GM23338 (cell line): ENCODE results near the gene ARFGEF2. TPM values are rescaled to one million over a fixed set of nuclear protein-coding genes. Genes with fewer than 3 reads are reported as not detected.

ENCODE experiments used
- ATAC-seq: fragments of 200-7000 bp; cut with Tn5 transposase; 3 replicates; pipeline ENCODE4 v1.9.1; 2020
- DNase-seq: peaks from one replicate; pipeline ENCODE4 v3.0.0-alpha.2; 2015; ENCODE audit warnings: low spot score
- H2AFZ ChIP-seq: fragments of 200-600 bp; sonication (generic); 2 replicates; pipeline ENCODE4 v1.8.0; 2016; ENCODE audit warnings: antibody characterized with exemption, mild to moderate bottlenecking, moderate library complexity
- H3F3A ChIP-seq: fragments of 200-600 bp; sonication (generic); replicated peaks from 2 replicates; pipeline ENCODE4 v1.8.0; 2017; ENCODE audit warnings: antibody characterized with exemption, mixed run types, low read depth
- H3K27ac ChIP-seq: fragments of 200-600 bp; sonication (generic); 2 replicates; pipeline ENCODE4 v1.6.1; 2016; ENCODE audit warnings: low read depth
- H3K27me3 ChIP-seq: fragments of 200-600 bp; sonication (generic); 2 replicates; pipeline ENCODE4 v1.8.0; 2016; ENCODE audit warnings: mild to moderate bottlenecking, mixed run types, moderate library complexity; ENCODE audit not compliant: insufficient read depth
- H3K36me3 ChIP-seq: fragments of 200-600 bp; sonication (generic); 2 replicates; pipeline ENCODE4 v1.8.0; 2016; ENCODE audit warnings: mild to moderate bottlenecking; ENCODE audit not compliant: insufficient read depth
- H3K4me1 ChIP-seq: fragments of 200-600 bp; sonication (generic); 2 replicates; pipeline ENCODE4 v1.8.0; 2016; ENCODE audit warnings: mild to moderate bottlenecking, moderate library complexity; ENCODE audit not compliant: insufficient read depth
- H3K4me2 ChIP-seq: fragments of 200-600 bp; sonication (generic); 2 replicates; pipeline ENCODE4 v1.7.1; 2017; ENCODE audit warnings: mixed run types
- H3K4me3 ChIP-seq: fragments of 200-600 bp; sonication (generic); 2 replicates; pipeline ENCODE4 v1.6.1; 2016; ENCODE audit warnings: mixed run types
- H3K79me2 ChIP-seq: fragments of 200-600 bp; sonication (generic); replicated peaks from 2 replicates; pipeline ENCODE4 v1.8.0; 2017; ENCODE audit warnings: mild to moderate bottlenecking; ENCODE audit not compliant: insufficient read depth
- H3K9me2 ChIP-seq: fragments of 200-600 bp; sonication (generic); 2 replicates; pipeline ENCODE4 v1.8.0; 2017; ENCODE audit not compliant: insufficient read depth
- H4K20me1 ChIP-seq: fragments of 200-600 bp; sonication (generic); replicated peaks from 2 replicates; pipeline ENCODE4 v1.8.0; 2017; ENCODE audit warnings: mild to moderate bottlenecking; ENCODE audit not compliant: insufficient read depth
- H3K27ac Mint-ChIP-seq: 2 replicates; pipeline ENCODE4 v1.8.0; 2020; ENCODE audit warnings: inconsistent platforms, mild to moderate bottlenecking, moderate library complexity, mixed read lengths
- H3K27me3 Mint-ChIP-seq: 3 replicates; pipeline ENCODE4 v1.8.0; 2022; ENCODE audit warnings: low read depth, mild to moderate bottlenecking, moderate library complexity, mixed read lengths, inconsistent platforms; ENCODE audit not compliant: insufficient read depth, poor library complexity
- H3K36me3 Mint-ChIP-seq: 3 replicates; pipeline ENCODE4 v1.8.0; 2021; ENCODE audit warnings: low read depth, mild to moderate bottlenecking, inconsistent platforms, moderate library complexity, mixed read lengths
- H3K4me1 Mint-ChIP-seq: 3 replicates; pipeline ENCODE4 v1.8.0; 2020; ENCODE audit warnings: mild to moderate bottlenecking, inconsistent platforms, mixed read lengths
- H3K4me3 Mint-ChIP-seq: 3 replicates; pipeline ENCODE4 v1.8.0; 2021; ENCODE audit warnings: moderate library complexity, mild to moderate bottlenecking, inconsistent platforms, mixed read lengths
- H3K9me3 Mint-ChIP-seq: 3 replicates; pipeline ENCODE4 v1.8.0; 2020; ENCODE audit warnings: moderate library complexity, mild to moderate bottlenecking, inconsistent platforms, mixed read lengths
- CREB1 ChIP-seq: fragments of 250-450 bp; sonication (Bioruptor Pico); IDR thresholded peaks from 2 replicates; pipeline ENCODE4 v1.5.0; 2020; ENCODE audit warnings: low read depth, mild to moderate bottlenecking, moderate library complexity
- EZH2 ChIP-seq: fragments of 200-600 bp; sonication (generic); IDR thresholded peaks from one replicate; pipeline ENCODE4 v1.8.0; 2017; ENCODE audit warnings: antibody characterized with exemption, mild to moderate bottlenecking, low read depth; ENCODE audit not compliant: unreplicated experiment
- EZH2phosphoT487 ChIP-seq: fragments of 200-600 bp; sonication (generic); IDR thresholded peaks from one replicate; pipeline ENCODE4 v1.8.1; 2018; ENCODE audit warnings: antibody characterized with exemption; ENCODE audit not compliant: unreplicated experiment
- JUNB ChIP-seq: IDR thresholded peaks from one replicate; pipeline ENCODE4 v1.6.1; 2016; ENCODE audit warnings: antibody characterized with exemption; ENCODE audit not compliant: unreplicated experiment
- NANOG ChIP-seq: IDR thresholded peaks from 2 replicates; pipeline ENCODE4 v1.6.1; 2016; ENCODE audit warnings: antibody characterized with exemption, borderline replicate concordance
- STAT1 ChIP-seq: IDR thresholded peaks from one replicate; pipeline ENCODE4 v1.6.1; 2016; ENCODE audit warnings: antibody characterized with exemption; ENCODE audit not compliant: unreplicated experiment
- ZNF331 ChIP-seq: fragments of 250-450 bp; sonication (Bioruptor Pico); IDR thresholded peaks from 2 replicates; pipeline ENCODE4 v1.5.0; 2020; ENCODE audit warnings: low read depth, mild to moderate bottlenecking, moderate library complexity
- polyA plus RNA-seq: library from polyadenylated mRNA; unstranded; fragments of >200 nt; fragmentation: Nextera tagmentation; extraction: Ambion mirVana; gene quantifications from 2 replicates; pipeline ENCODE4 v1.2.1, GENCODE V29; 2016
- total RNA-seq: library from RNA; depleted of rRNA; stranded (reverse); fragments of >200 nt; shearing (Covaris generic); gene quantifications from 2 replicates; pipeline ENCODE4 v1.2.3, GENCODE V29; 2014
- TF ChIP-seq, protein P1 (sequence below): IDR thresholded peaks from one replicate; pipeline ENCODE4 v1.6.1; 2018; ENCODE audit warnings: antibody characterized with exemption; ENCODE audit not compliant: unreplicated experiment
- TF ChIP-seq, protein P2 (sequence below): fragments of 250-450 bp; sonication (Bioruptor Pico); IDR thresholded peaks from 2 replicates; pipeline ENCODE4 v1.5.0; 2020; ENCODE audit warnings: mild to moderate bottlenecking, moderate library complexity

ARFGEF2 gene
- total and polyA plus RNA-seq, 2 experiments from 2014 or later: 7.2 to 25.5 TPM

DNA sequence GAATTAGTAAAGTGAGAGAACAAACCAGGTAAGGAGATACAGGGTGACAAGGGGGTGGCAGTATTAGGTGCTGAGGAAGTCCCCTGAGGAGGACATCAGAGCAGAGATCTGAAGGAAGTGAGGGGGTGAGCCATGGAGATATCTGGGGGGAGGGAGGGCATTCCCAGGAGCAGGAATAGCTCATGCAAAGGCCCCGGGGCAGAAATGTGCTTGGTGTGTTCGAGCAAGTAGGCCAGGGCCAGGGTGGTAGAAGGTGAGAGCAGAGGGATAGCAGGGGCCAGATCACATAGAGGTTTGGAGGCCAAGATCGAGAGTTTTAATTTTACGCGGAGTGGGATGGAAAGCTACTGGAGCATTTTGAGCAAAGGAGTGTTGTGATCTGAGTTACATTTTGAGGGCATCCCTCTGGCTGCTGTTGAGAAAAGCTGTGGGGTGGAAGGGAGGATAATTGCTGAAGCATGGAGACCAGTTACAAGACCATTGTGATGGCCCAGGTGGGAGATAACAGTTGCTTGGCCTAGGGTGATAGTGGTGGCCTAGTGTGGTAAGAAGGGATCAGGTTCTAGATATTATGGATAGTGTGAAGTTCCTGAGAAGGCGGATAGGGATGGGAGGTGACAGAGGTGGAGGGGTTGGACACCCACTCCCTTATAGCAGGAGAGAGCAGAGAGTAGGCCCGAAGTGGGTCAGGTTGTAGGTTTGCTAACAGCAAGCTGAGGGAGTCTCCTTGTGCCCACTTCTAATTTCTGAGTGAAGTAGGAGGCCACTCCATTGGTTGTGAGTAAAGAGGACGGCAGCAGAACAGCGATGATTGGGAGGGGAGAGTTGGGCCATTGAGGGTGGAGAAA is 10.2 kb downstream of the ARFGEF2 start:
- Histone ChIP-seq H3K4me2 (no peak overlapping the region), H2AFZ (no peak overlapping the region), H3K9me2 (no peaks in the 10 kb centered on the region; the same call in 1 of the 2 replicates), H3K36me3 (no peaks in the 10 kb centered on the region), H3K4me1 (no peaks in the 10 kb centered on the region), H3K27me3 (no peaks in the 10 kb centered on the region), H3K79me2 (peaks cover 80% of the 10 kb centered on the region), H4K20me1 (peaks cover 23% of the 10 kb centered on the region; the same call in 1 of the 2 replicates), H3F3A (no peaks in the 10 kb centered on the region), H3K4me3 (no peak overlapping the region), H3K27ac (no peak overlapping the region)
- Mint-ChIP-seq H3K9me3 (peaks cover 15% of the 10 kb centered on the region), H3K36me3 (peaks cover 15% of the 10 kb centered on the region), H3K27ac (no peak overlapping the region), H3K4me3 (no peak overlapping the region), H3K27me3 (no peaks in the 10 kb centered on the region), H3K4me1 (no peaks in the 10 kb centered on the region)
- ATAC-seq (no peak), DNase-seq (no peak)
- TF ChIP-seq JUNB (no peak), NANOG (no peak), EZH2phosphoT487 (no peak)
- TF ChIP-seq, protein P1, sequence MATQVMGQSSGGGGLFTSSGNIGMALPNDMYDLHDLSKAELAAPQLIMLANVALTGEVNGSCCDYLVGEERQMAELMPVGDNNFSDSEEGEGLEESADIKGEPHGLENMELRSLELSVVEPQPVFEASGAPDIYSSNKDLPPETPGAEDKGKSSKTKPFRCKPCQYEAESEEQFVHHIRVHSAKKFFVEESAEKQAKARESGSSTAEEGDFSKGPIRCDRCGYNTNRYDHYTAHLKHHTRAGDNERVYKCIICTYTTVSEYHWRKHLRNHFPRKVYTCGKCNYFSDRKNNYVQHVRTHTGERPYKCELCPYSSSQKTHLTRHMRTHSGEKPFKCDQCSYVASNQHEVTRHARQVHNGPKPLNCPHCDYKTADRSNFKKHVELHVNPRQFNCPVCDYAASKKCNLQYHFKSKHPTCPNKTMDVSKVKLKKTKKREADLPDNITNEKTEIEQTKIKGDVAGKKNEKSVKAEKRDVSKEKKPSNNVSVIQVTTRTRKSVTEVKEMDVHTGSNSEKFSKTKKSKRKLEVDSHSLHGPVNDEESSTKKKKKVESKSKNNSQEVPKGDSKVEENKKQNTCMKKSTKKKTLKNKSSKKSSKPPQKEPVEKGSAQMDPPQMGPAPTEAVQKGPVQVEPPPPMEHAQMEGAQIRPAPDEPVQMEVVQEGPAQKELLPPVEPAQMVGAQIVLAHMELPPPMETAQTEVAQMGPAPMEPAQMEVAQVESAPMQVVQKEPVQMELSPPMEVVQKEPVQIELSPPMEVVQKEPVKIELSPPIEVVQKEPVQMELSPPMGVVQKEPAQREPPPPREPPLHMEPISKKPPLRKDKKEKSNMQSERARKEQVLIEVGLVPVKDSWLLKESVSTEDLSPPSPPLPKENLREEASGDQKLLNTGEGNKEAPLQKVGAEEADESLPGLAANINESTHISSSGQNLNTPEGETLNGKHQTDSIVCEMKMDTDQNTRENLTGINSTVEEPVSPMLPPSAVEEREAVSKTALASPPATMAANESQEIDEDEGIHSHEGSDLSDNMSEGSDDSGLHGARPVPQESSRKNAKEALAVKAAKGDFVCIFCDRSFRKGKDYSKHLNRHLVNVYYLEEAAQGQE: no peak

DNA sequence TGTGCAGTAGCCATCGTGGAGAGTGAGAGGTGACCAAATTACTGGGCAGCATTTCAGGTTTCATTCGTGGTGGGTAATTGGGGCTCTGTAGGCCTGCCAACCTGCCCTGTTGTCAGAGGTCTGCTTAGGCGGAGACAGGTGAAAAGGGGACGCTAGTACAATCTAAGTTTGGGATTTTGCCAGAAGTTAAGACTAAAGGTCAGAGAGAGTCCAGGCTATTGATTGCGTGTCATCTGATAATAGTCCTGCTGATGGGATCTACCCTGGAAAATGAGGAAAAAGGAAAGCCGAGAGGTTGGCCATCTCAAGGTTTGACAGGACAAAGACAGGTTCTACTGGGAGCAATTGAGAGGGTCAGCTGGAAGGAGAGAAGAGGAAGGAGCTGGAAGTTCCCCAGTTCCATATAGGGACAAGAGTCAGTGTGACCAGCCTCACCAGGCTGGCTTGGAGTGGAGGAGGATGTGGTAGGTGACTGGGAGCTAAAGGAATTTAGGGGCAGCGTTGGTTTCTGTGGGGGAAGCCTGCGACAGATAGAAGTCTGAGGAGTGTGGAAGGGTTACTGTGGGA is 10.9 kb downstream of the ARFGEF2 start:
- Histone ChIP-seq H3K4me3 (no peak overlapping the region), H4K20me1 (peaks cover 20% of the 10 kb centered on the region; the same call in 1 of the 2 replicates), H3K27ac (no peak overlapping the region), H3K4me1 (no peaks in the 10 kb centered on the region), H3K9me2 (no peaks in the 10 kb centered on the region), H2AFZ (no peak overlapping the region), H3K36me3 (no peaks in the 10 kb centered on the region), H3F3A (no peaks in the 10 kb centered on the region), H3K79me2 (peaks cover 79% of the 10 kb centered on the region), H3K4me2 (no peak overlapping the region), H3K27me3 (no peaks in the 10 kb centered on the region)
- Mint-ChIP-seq H3K4me1 (no peaks in the 10 kb centered on the region), H3K27ac (no peak overlapping the region), H3K9me3 (peaks cover 22% of the 10 kb centered on the region), H3K27me3 (no peaks in the 10 kb centered on the region), H3K4me3 (no peak overlapping the region), H3K36me3 (peaks cover 23% of the 10 kb centered on the region)
- DNase-seq (no peak), ATAC-seq (no peak)
- no peak for TF ChIP-seq CREB1 (CRISPR knock-in tag)
- TF ChIP-seq, protein P2, sequence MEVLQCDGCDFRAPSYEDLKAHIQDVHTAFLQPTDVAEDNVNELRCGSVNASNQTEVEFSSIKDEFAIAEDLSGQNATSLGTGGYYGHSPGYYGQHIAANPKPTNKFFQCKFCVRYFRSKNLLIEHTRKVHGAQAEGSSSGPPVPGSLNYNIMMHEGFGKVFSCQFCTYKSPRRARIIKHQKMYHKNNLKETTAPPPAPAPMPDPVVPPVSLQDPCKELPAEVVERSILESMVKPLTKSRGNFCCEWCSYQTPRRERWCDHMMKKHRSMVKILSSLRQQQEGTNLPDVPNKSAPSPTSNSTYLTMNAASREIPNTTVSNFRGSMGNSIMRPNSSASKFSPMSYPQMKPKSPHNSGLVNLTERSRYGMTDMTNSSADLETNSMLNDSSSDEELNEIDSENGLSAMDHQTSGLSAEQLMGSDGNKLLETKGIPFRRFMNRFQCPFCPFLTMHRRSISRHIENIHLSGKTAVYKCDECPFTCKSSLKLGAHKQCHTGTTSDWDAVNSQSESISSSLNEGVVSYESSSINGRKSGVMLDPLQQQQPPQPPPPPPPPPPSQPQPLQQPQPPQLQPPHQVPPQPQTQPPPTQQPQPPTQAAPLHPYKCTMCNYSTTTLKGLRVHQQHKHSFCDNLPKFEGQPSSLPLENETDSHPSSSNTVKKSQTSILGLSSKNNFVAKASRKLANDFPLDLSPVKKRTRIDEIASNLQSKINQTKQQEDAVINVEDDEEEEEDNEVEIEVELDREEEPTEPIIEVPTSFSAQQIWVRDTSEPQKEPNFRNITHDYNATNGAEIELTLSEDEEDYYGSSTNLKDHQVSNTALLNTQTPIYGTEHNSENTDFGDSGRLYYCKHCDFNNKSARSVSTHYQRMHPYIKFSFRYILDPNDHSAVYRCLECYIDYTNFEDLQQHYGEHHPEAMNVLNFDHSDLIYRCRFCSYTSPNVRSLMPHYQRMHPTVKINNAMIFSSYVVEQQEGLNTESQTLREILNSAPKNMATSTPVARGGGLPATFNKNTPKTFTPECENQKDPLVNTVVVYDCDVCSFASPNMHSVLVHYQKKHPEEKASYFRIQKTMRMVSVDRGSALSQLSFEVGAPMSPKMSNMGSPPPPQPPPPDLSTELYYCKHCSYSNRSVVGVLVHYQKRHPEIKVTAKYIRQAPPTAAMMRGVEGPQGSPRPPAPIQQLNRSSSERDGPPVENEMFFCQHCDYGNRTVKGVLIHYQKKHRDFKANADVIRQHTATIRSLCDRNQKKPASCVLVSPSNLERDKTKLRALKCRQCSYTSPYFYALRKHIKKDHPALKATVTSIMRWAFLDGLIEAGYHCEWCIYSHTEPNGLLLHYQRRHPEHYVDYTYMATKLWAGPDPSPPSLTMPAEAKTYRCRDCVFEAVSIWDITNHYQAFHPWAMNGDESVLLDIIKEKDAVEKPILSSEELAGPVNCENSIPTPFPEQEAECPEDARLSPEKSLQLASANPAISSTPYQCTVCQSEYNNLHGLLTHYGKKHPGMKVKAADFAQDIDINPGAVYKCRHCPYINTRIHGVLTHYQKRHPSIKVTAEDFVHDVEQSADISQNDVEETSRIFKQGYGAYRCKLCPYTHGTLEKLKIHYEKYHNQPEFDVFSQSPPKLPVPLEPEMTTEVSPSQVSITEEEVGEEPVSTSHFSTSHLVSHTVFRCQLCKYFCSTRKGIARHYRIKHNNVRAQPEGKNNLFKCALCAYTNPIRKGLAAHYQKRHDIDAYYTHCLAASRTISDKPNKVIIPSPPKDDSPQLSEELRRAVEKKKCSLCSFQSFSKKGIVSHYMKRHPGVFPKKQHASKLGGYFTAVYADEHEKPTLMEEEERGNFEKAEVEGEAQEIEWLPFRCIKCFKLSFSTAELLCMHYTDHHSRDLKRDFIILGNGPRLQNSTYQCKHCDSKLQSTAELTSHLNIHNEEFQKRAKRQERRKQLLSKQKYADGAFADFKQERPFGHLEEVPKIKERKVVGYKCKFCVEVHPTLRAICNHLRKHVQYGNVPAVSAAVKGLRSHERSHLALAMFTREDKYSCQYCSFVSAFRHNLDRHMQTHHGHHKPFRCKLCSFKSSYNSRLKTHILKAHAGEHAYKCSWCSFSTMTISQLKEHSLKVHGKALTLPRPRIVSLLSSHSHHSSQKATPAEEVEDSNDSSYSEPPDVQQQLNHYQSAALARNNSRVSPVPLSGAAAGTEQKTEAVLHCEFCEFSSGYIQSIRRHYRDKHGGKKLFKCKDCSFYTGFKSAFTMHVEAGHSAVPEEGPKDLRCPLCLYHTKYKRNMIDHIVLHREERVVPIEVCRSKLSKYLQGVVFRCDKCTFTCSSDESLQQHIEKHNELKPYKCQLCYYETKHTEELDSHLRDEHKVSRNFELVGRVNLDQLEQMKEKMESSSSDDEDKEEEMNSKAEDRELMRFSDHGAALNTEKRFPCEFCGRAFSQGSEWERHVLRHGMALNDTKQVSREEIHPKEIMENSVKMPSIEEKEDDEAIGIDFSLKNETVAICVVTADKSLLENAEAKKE (CRISPR knock-in tag): no peak
- TF ChIP-seq STAT1: no peak
- TF ChIP-seq EZH2phosphoT487: no peak
- TF ChIP-seq ZNF331: no peak
- TF ChIP-seq EZH2: no peak
